HCT116 (cell line): Measurements from ENCODE around the gene GXYLT2. TPM values are rescaled to one million over a fixed set of nuclear protein-coding genes. Genes with fewer than 3 reads are reported as not detected.
A peak's percentile ranks its signal among the peaks of the same experiment; 100 is the strongest.

Experiments used
- ATAC-seq: fragments of 200-7000 bp; cut with Tn5 transposase; 2 replicates; pipeline ENCODE4 v1.9.1; 2020; ENCODE audit warnings: mild to moderate bottlenecking, moderate library complexity
- Bru-seq: library from RNA; stranded (reverse); fragments of 400-500 nt; gene quantifications from one replicate; lab custom pipeline; 2021; lab: Mats Ljungman, UMichigan
- BruChase-seq, 2 experiments: library from RNA; stranded (reverse); fragments of 400-500 nt; gene quantifications; one replicate each; lab custom pipeline; 2021; lab: Mats Ljungman, UMichigan
- BruUV-seq: library from RNA; stranded (reverse); fragments of 400-500 nt; replicated peaks from 2 replicates; lab custom pipeline; 2021; lab: Mats Ljungman, UMichigan
- CTCF ChIA-PET: fragments of 300-600 bp; sonication (Branson Sonifier 250); formaldehyde crosslinking; loops from one replicate; lab custom pipeline; 2021; ENCODE audit warnings: antibody characterized with exemption; lab: Charles Lee
- POLR2A ChIA-PET: fragments of 300-600, 350-600 bp; sonication (Branson Sonifier 250); formaldehyde crosslinking; loops from one replicate; lab custom pipeline; 2021; ENCODE audit warnings: antibody characterized with exemption; lab: Charles Lee
- RAD21 ChIA-PET, 2 experiments: fragments of 300-600 bp; sonication (Branson Sonifier 250); formaldehyde crosslinking; loops; one replicate each; lab custom pipeline; 2023; ENCODE audit warnings: low total read pairs in 2 of 2; ENCODE audit not compliant: uncharacterized antibody in 2 of 2, unreplicated experiment in 2 of 2, low non-redundant PET in 1 of 2; lab: Charles Lee
- DNase-seq: peaks from one replicate; pipeline ENCODE4 v3.0.0-alpha.2; 2010; ENCODE audit warnings: low read depth, low spot score
- H2AFZ ChIP-seq: fragments of 200-600 bp; shearing (Covaris generic), sonication (generic); 2 replicates; pipeline ENCODE4 v1.6.1; 2017; ENCODE audit warnings: low read depth, mixed run types, mixed read lengths, antibody characterized with exemption, low read length; ENCODE audit not compliant: poor library complexity, severe bottlenecking
- H3K27ac ChIP-seq: 2 replicates; pipeline ENCODE4 v1.5.1; 2012; ENCODE audit warnings: low read depth, low read length
- H3K27me3 ChIP-seq: fragments of 200-600 bp; sonication (generic); 2 replicates; pipeline ENCODE4 v1.6.1; 2016; ENCODE audit warnings: mixed run types, low read length, mixed read lengths; ENCODE audit not compliant: insufficient read depth
- H3K36me3 ChIP-seq, 2 experiments: fragments of 200-500 bp in 1 of 2; fragments of 200-600 bp in 1 of 2; sonication (Bioruptor generic) in 1 of 2; sonication (generic) in 1 of 2; 2 replicates each; pipeline versions ENCODE4 v1.5.1 to v1.6.1; 2014 to 2016; ENCODE audit warnings: low read length in 2 of 2, inconsistent platforms in 1 of 2, mixed read lengths in 1 of 2, mixed run types in 1 of 2; ENCODE audit not compliant: insufficient read depth in 2 of 2, control insufficient read depth in 1 of 2
- H3K4me1 ChIP-seq, 2 experiments: fragments of 200-600 bp in 1 of 2; sonication (generic) in 1 of 2; 2 replicates each; pipeline versions ENCODE4 v1.5.1 to v1.6.1; 2012 to 2017; ENCODE audit warnings: low read length in 2 of 2, inconsistent platforms in 1 of 2, mild to moderate bottlenecking in 1 of 2, mixed read lengths in 1 of 2, mixed run types in 1 of 2, moderate library complexity in 1 of 2; ENCODE audit not compliant: insufficient read depth in 2 of 2, control insufficient read depth in 1 of 2
- H3K4me2 ChIP-seq: fragments of 200-600 bp; sonication (generic); 2 replicates; pipeline ENCODE4 v1.6.1; 2017; ENCODE audit warnings: mixed run types, low read length, mixed read lengths
- H3K4me3 ChIP-seq, 2 experiments: fragments of 200-600 bp in 1 of 2; sonication (generic) in 1 of 2; replicated peaks in 1 of 2; 2 replicates each; pipeline ENCODE4 v1.5.1; 2011 to 2016; ENCODE audit warnings: low read length in 2 of 2, control low read depth in 1 of 2, low read depth in 1 of 2, mild to moderate bottlenecking in 1 of 2, mixed read lengths in 1 of 2, mixed run types in 1 of 2
- H3K79me2 ChIP-seq: fragments of 200-600 bp; sonication (generic); 2 replicates; pipeline ENCODE4 v1.6.1; 2017; ENCODE audit warnings: mild to moderate bottlenecking, mixed run types, low read length, moderate library complexity, mixed read lengths; ENCODE audit not compliant: insufficient read depth
- H3K9ac ChIP-seq: fragments of 200-600 bp; sonication (generic); 2 replicates; pipeline ENCODE4 v1.6.1; 2016; ENCODE audit warnings: low read length, mixed read lengths
- H3K9me2 ChIP-seq: fragments of 200-600 bp; sonication (generic), shearing (Covaris generic); 2 replicates; pipeline ENCODE4 v1.6.1; 2017; ENCODE audit warnings: mixed run types, mild to moderate bottlenecking, moderate library complexity; ENCODE audit not compliant: insufficient read depth
- H3K9me3 ChIP-seq, 2 experiments: fragments of 200-500 bp in 1 of 2; fragments of 200-600 bp in 1 of 2; sonication (Bioruptor generic) in 1 of 2; sonication (generic) in 1 of 2; 2 replicates each; pipeline ENCODE4 v1.6.1; 2014 to 2017; ENCODE audit warnings: low read length in 2 of 2, mixed read lengths in 2 of 2, inconsistent platforms in 1 of 2, low read depth in 1 of 2, mild to moderate bottlenecking in 1 of 2, mixed run types in 1 of 2, moderate library complexity in 1 of 2; ENCODE audit not compliant: control insufficient read depth in 1 of 2, insufficient read depth in 1 of 2
- H4K20me1 ChIP-seq: fragments of 200-600 bp; sonication (generic), shearing (Covaris generic); 2 replicates; pipeline ENCODE4 v1.6.1; 2017; ENCODE audit warnings: mixed run types, mild to moderate bottlenecking, moderate library complexity; ENCODE audit not compliant: insufficient read depth
- CBX3 ChIP-seq: IDR thresholded peaks from 2 replicates; pipeline ENCODE4 v1.6.1; 2012; ENCODE audit warnings: low read depth
- CTCF ChIP-seq, 3 experiments: fragments of 200-600 bp in 1 of 3; sonication (generic) in 1 of 3; IDR thresholded peaks in 2 of 3; conservative IDR thresholded peaks in 1 of 3; 2 replicates each; pipeline ENCODE4 v1.5.1; 2012 to 2017; ENCODE audit warnings: low read depth in 2 of 3, low read length in 2 of 3, antibody characterized with exemption in 1 of 3, borderline replicate concordance in 1 of 3, control low read depth in 1 of 3, mild to moderate bottlenecking in 1 of 3, mixed read lengths in 1 of 3, mixed run types in 1 of 3, moderate library complexity in 1 of 3; ENCODE audit not compliant: insufficient read depth in 1 of 3
- ELF1 ChIP-seq: IDR thresholded peaks from 2 replicates; pipeline ENCODE4 v1.6.1; 2012; ENCODE audit warnings: low read depth, borderline replicate concordance
- JUND ChIP-seq: IDR thresholded peaks from 2 replicates; pipeline ENCODE4 v1.6.1; 2012
- POLR2A ChIP-seq: IDR thresholded peaks from 2 replicates; pipeline ENCODE4 v1.7.0; 2011; ENCODE audit warnings: borderline replicate concordance; ENCODE audit not compliant: insufficient read depth, insufficient read length; ENCODE audit errors: extremely low read depth
- POLR2AphosphoS5 ChIP-seq: IDR thresholded peaks from 2 replicates; pipeline ENCODE4 v1.6.1; 2011; ENCODE audit warnings: mild to moderate bottlenecking, low read depth, low read length, moderate library complexity
- TCF7L2 ChIP-seq: IDR thresholded peaks from 2 replicates; pipeline ENCODE4 v1.7.0; 2011; ENCODE audit warnings: borderline replicate concordance, inconsistent platforms; ENCODE audit not compliant: insufficient read depth, insufficient read length; ENCODE audit errors: extremely low read depth
- YY1 ChIP-seq: IDR thresholded peaks from 2 replicates; pipeline ENCODE4 v1.6.1; 2011; ENCODE audit warnings: low read length, low read depth, moderate library complexity, mild to moderate bottlenecking; ENCODE audit not compliant: insufficient replicate concordance; ENCODE audit errors: extremely low read depth
- ZBTB33 ChIP-seq: IDR thresholded peaks from 2 replicates; pipeline ENCODE4 v1.6.1; 2011; ENCODE audit warnings: mild to moderate bottlenecking, low read length, moderate library complexity; ENCODE audit not compliant: insufficient replicate concordance; ENCODE audit errors: extremely low read depth
- ZFX ChIP-seq: fragments of 450-650 bp; IDR thresholded peaks from 2 replicates; pipeline ENCODE4 v1.6.1; 2017
- intact Hi-C: fragments of 100-400 bp; cut with micrococcal nuclease; formaldehyde crosslinking; loops from 2 replicates; pipeline ENCODE4 v1.10.0; 2022
- long read RNA-seq: library from polyadenylated mRNA; unstranded; transcript quantifications from one replicate; pipeline ENCODE4 v2.0.0, GENCODE V29; 2021; ENCODE audit not compliant: unreplicated experiment
- polyA plus RNA-seq: library from polyadenylated mRNA; unstranded; fragments of >200 nt; gene quantifications from 2 replicates; pipeline ENCODE4 v1.2.1, GENCODE V29; 2012; ENCODE audit warnings: missing spikeins
- total RNA-seq: library from RNA; stranded (reverse); gene quantifications from one replicate; pipeline ENCODE4 v1.2.1, GENCODE V29; 2021; ENCODE audit not compliant: unreplicated experiment
- TF ChIP-seq, protein P1 (sequence below): IDR thresholded peaks from 2 replicates; pipeline ENCODE4 v1.6.1; 2012
- TF ChIP-seq, protein P2 (sequence below): IDR thresholded peaks from 2 replicates; pipeline ENCODE4 v1.6.1; 2012; ENCODE audit warnings: low read depth

Gene GXYLT2
- 5.6 TPM for total RNA-seq
- polyA plus RNA-seq = 0.79 and 1.7 TPM in 2 replicates
- percentile 39 among the genes with signal in this experiment for Bru-seq, nascent RNA
- percentile 37 among the genes with signal in this experiment for BruChase-seq, experiment 1, labeled RNA remaining after a 6-hour chase
- percentile 33 among the genes with signal in this experiment for BruChase-seq, experiment 2, labeled RNA remaining after a 2-hour chase
- long read RNA-seq, partial matches to known transcripts = 2 of 6 reads
- long read RNA-seq, other reads (novel, unspliced or antisense) = 3 of 6 reads

GRCh38 chr3:72887705-72888545 is at the start of gene GXYLT2:
TSS of gene GXYLT2 (plus strand) at chr3:72888046. CDS start at chr3:72888234, 188 bp downstream.
- no peaks in the 10 kb centered on the region for H4K20me1 ChIP-seq
- peaks cover 0 to 3% of the 10 kb centered on the region in 2 experiments; a peak in 1 of 4 replicates for H3K9me3 ChIP-seq
- H3K4me3 ChIP-seq = peak within 1 kb of the TSS; percentile 50 to 70
- H3K36me3 ChIP-seq = no peaks in the 10 kb centered on the region
- no peak for TF ChIP-seq JUND
- TF ChIP-seq ZFX = 0 out of 2 replicates have a peak, but pooled peaks have one; percentile 19
- TF ChIP-seq YY1 = no peak
- TF ChIP-seq POLR2AphosphoS5 = 0 out of 2 replicates have a peak, but pooled peaks have one; percentile 21
- no peak for TF ChIP-seq ELF1
- TF ChIP-seq CBX3 = peak; percentile 62; the same call in 1 of the 2 replicates
- no peak for TF ChIP-seq CTCF (IDR thresholded peaks at IDR 0.05 in 2 of 3, conservative IDR thresholded peaks at IDR 0.05 in 1 of 3; ENCODE audit: borderline replicate concordance in 1 of 3, insufficient read depth in 1 of 3, low read depth in 2 of 3, low read length in 2 of 3)
- no peak for TF ChIP-seq POLR2A
- no peak for TF ChIP-seq ZBTB33
- TF ChIP-seq, protein P1, sequence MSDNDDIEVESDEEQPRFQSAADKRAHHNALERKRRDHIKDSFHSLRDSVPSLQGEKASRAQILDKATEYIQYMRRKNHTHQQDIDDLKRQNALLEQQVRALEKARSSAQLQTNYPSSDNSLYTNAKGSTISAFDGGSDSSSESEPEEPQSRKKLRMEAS = peak; percentile 42
- TF ChIP-seq, protein P2, sequence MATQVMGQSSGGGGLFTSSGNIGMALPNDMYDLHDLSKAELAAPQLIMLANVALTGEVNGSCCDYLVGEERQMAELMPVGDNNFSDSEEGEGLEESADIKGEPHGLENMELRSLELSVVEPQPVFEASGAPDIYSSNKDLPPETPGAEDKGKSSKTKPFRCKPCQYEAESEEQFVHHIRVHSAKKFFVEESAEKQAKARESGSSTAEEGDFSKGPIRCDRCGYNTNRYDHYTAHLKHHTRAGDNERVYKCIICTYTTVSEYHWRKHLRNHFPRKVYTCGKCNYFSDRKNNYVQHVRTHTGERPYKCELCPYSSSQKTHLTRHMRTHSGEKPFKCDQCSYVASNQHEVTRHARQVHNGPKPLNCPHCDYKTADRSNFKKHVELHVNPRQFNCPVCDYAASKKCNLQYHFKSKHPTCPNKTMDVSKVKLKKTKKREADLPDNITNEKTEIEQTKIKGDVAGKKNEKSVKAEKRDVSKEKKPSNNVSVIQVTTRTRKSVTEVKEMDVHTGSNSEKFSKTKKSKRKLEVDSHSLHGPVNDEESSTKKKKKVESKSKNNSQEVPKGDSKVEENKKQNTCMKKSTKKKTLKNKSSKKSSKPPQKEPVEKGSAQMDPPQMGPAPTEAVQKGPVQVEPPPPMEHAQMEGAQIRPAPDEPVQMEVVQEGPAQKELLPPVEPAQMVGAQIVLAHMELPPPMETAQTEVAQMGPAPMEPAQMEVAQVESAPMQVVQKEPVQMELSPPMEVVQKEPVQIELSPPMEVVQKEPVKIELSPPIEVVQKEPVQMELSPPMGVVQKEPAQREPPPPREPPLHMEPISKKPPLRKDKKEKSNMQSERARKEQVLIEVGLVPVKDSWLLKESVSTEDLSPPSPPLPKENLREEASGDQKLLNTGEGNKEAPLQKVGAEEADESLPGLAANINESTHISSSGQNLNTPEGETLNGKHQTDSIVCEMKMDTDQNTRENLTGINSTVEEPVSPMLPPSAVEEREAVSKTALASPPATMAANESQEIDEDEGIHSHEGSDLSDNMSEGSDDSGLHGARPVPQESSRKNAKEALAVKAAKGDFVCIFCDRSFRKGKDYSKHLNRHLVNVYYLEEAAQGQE = no peak
- TF ChIP-seq TCF7L2 = peak; percentile 41
- TF ChIP-seq, all 23 proteins: peak for 5
- intact Hi-C loops = loop anchor here (10.0 kb wide), 1 partner anchor 293 kb away; no protein-coding TSS in a partner anchor
- Histone ChIP-seq H3K27ac (peak within 1 kb of the TSS; percentile 50; the same call in 1 of the 2 replicates), H3K9ac (peak within 1 kb of the TSS; percentile 50), H3K79me2 (no peaks in the 10 kb centered on the region), H3K27me3 (no peaks in the 10 kb centered on the region), H3K9me2 (no peaks in the 10 kb centered on the region), H3K4me2 (peak within 1 kb of the TSS; percentile 98), H2AFZ (peak within 1 kb of the TSS; percentile 100), H3K4me1 (peaks cover 35 to 40% of the 10 kb centered on the region in 2 experiments)
- RAD21 ChIA-PET = no interaction called here
- ATAC-seq (peak; percentile 91), DNase-seq (no peak)
- CTCF ChIA-PET = interaction anchor here (0.9 to 2.5 kb wide), 3 partner anchors 13 to 168 kb away, joined by 3 to 12 read pairs (median 4); no protein-coding TSS in a partner anchor
- BruUV-seq = no TSS peak
- POLR2A ChIA-PET = no interaction called here
